ENCODE data around the gene SCAMP2. TPM values are rescaled to one million over a fixed set of nuclear protein-coding genes. Genes with fewer than 3 reads are reported as not detected.
A peak's percentile ranks its signal among the peaks of the same experiment; 100 is the strongest.

Gene SCAMP2
- total and polyA plus RNA-seq, 2 experiments from 2014 or later, result 34.7 to 51.3 TPM

GRCh38 chr15:74842581-74843444 lies 30.4 kb downstream of the SCAMP2 start, which contains the start of gene ULK3 (continued):
- TF ChIP-seq ZNF114 (CRISPR knock-in tag; IDR thresholded peaks at IDR 0.05) (no peak), STAT1 (IDR thresholded peaks at IDR 0.05; ENCODE audit: unreplicated experiment) (no peak), NANOG (IDR thresholded peaks at IDR 0.05; ENCODE audit: borderline replicate concordance) (no peak), CTCF (conservative IDR thresholded peaks at IDR 0.05; ENCODE audit: low read depth in 2 of 2) (peak; percentile 33 to 53)

DNA sequence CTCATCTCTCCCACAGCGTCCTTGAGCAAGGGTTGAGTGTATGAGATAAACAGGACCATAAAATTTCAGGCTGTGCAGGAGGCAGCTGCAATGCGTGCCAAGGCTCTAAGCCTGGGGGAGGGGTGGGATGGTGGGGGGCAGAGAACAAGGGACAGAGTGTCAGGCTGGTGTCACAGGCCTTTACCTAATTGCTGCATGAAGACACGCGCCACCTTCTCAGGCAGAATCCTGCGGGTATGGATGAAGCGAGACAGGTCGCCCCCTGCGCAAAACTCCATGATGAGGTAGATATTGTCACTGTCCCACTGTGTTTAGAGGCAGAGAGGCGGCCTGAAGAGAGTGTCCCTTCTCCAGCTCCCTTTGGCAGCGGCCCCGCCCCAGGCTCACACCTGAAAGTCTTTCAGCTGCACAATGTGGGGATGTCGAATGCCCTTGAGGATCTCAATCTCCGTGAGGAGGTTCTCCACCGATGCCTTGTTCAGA lies 31.2 kb downstream of the SCAMP2 start:
- Histone ChIP-seq H3K27ac (ENCODE audit: low read depth) (no peak overlapping the region), H3K4me3 (peak overlapping the region; percentile 97)
- TF ChIP-seq, protein P1, sequence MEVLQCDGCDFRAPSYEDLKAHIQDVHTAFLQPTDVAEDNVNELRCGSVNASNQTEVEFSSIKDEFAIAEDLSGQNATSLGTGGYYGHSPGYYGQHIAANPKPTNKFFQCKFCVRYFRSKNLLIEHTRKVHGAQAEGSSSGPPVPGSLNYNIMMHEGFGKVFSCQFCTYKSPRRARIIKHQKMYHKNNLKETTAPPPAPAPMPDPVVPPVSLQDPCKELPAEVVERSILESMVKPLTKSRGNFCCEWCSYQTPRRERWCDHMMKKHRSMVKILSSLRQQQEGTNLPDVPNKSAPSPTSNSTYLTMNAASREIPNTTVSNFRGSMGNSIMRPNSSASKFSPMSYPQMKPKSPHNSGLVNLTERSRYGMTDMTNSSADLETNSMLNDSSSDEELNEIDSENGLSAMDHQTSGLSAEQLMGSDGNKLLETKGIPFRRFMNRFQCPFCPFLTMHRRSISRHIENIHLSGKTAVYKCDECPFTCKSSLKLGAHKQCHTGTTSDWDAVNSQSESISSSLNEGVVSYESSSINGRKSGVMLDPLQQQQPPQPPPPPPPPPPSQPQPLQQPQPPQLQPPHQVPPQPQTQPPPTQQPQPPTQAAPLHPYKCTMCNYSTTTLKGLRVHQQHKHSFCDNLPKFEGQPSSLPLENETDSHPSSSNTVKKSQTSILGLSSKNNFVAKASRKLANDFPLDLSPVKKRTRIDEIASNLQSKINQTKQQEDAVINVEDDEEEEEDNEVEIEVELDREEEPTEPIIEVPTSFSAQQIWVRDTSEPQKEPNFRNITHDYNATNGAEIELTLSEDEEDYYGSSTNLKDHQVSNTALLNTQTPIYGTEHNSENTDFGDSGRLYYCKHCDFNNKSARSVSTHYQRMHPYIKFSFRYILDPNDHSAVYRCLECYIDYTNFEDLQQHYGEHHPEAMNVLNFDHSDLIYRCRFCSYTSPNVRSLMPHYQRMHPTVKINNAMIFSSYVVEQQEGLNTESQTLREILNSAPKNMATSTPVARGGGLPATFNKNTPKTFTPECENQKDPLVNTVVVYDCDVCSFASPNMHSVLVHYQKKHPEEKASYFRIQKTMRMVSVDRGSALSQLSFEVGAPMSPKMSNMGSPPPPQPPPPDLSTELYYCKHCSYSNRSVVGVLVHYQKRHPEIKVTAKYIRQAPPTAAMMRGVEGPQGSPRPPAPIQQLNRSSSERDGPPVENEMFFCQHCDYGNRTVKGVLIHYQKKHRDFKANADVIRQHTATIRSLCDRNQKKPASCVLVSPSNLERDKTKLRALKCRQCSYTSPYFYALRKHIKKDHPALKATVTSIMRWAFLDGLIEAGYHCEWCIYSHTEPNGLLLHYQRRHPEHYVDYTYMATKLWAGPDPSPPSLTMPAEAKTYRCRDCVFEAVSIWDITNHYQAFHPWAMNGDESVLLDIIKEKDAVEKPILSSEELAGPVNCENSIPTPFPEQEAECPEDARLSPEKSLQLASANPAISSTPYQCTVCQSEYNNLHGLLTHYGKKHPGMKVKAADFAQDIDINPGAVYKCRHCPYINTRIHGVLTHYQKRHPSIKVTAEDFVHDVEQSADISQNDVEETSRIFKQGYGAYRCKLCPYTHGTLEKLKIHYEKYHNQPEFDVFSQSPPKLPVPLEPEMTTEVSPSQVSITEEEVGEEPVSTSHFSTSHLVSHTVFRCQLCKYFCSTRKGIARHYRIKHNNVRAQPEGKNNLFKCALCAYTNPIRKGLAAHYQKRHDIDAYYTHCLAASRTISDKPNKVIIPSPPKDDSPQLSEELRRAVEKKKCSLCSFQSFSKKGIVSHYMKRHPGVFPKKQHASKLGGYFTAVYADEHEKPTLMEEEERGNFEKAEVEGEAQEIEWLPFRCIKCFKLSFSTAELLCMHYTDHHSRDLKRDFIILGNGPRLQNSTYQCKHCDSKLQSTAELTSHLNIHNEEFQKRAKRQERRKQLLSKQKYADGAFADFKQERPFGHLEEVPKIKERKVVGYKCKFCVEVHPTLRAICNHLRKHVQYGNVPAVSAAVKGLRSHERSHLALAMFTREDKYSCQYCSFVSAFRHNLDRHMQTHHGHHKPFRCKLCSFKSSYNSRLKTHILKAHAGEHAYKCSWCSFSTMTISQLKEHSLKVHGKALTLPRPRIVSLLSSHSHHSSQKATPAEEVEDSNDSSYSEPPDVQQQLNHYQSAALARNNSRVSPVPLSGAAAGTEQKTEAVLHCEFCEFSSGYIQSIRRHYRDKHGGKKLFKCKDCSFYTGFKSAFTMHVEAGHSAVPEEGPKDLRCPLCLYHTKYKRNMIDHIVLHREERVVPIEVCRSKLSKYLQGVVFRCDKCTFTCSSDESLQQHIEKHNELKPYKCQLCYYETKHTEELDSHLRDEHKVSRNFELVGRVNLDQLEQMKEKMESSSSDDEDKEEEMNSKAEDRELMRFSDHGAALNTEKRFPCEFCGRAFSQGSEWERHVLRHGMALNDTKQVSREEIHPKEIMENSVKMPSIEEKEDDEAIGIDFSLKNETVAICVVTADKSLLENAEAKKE (CRISPR knock-in tag; IDR thresholded peaks at IDR 0.05), result no peak
- TF ChIP-seq REST (IDR thresholded peaks at IDR 0.05; ENCODE audit: unreplicated experiment), result no peak
- no peak for TF ChIP-seq STAT1 (IDR thresholded peaks at IDR 0.05; ENCODE audit: unreplicated experiment)
- TF ChIP-seq ZNF114 (CRISPR knock-in tag; IDR thresholded peaks at IDR 0.05), result no peak
- TF ChIP-seq JUNB (IDR thresholded peaks at IDR 0.05; ENCODE audit: unreplicated experiment), result no peak
- no peak for TF ChIP-seq ETS1 (IDR thresholded peaks at IDR 0.05)

More for the DNA sequence above, 31.2 kb downstream of the SCAMP2 start:
- H3K4me2 ChIP-seq, result peak overlapping the region; percentile 88
- H3K36me3 ChIP-seq (ENCODE audit: insufficient read depth), result no peaks in the 10 kb centered on the region; the same call in 1 of the 2 replicates
- DNase-seq (ENCODE audit: low spot score) (no peak), ATAC-seq (no peak)
- peaks cover 9% of the 10 kb centered on the region for H3K4me1 ChIP-seq (ENCODE audit: insufficient read depth)
- 0 out of 2 replicates have a peak, but pooled peaks cover 5% of the 10 kb centered on the region for H3F3A ChIP-seq (replicated peaks; ENCODE audit: low read depth)
- Mint-ChIP-seq H3K9me3 (no peaks in the 10 kb centered on the region), H3K4me3 (peak overlapping the region; percentile 91), H3K4me1 (peaks cover 22% of the 10 kb centered on the region), H3K27me3 (ENCODE audit: insufficient read depth, low read depth, poor library complexity) (peaks cover 16% of the 10 kb centered on the region), H3K36me3 (ENCODE audit: low read depth) (peaks cover 16% of the 10 kb centered on the region), H3K27ac (no peak overlapping the region; the same call in 1 of the 2 replicates)
- H3K79me2 ChIP-seq (replicated peaks; ENCODE audit: insufficient read depth), result no peaks in the 10 kb centered on the region
- H2AFZ ChIP-seq, result no peak overlapping the region
- H3K27me3 ChIP-seq (ENCODE audit: insufficient read depth), result no peaks in the 10 kb centered on the region
- H3K9me2 ChIP-seq (ENCODE audit: insufficient read depth), result no peaks in the 10 kb centered on the region
- H4K20me1 ChIP-seq (replicated peaks; ENCODE audit: insufficient read depth), result no peaks in the 10 kb centered on the region; the same call in 1 of the 2 replicates

All from GM23338 (cell line).